GM12891 (cell line): Measurements from ENCODE around the gene ASTL.

Source experiments
- POLR2AphosphoS5 ChIP-seq: IDR thresholded peaks from 2 replicates; pipeline ENCODE4 v1.6.1; 2011; ENCODE audit warnings: low read depth, low read length, control low read depth
- TAF1 ChIP-seq: IDR thresholded peaks from 2 replicates; pipeline ENCODE4 v1.6.1; 2011; ENCODE audit warnings: low read depth, low read length, control low read depth

DNA sequence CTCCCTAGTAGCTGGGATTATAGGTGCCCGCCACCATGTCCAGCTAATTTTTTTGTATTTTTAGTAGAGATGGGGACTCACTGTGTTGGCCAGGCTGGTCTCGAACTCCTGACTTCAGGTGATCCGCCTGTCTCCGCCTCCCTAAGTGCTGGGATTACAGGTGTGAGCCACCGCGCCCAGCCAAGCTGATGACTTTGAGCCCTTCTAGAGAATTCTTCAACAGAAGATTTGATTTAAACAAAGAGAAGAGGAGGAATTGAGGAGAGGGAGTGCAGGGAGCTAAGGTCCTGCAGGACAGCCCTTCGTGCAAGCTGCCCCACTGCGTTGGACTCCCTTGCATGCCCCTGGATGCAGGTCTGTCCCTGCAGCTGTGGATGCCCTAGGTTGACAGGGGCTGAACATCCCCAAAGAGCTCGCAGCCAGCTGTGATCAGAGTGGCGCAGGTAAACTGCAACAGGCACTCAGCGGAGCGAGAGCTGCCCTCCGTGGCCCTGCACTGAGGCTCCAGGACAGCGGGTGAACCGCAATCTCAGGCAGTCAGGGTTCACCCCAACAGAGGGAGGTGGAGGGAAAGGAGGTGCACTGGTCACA is 35.6 kb downstream of the ASTL start:
- TF ChIP-seq POLR2AphosphoS5 (no peak), TAF1 (no peak)
